Caco-2 (cell line): ENCODE results near the gene CRPPA. TPM values are rescaled to one million over a fixed set of nuclear protein-coding genes. Genes with fewer than 3 reads are reported as not detected.

ENCODE experiments used
- BruUV-seq: library from RNA; stranded (reverse); fragments of 400-500 nt; replicated peaks from 2 replicates; lab custom pipeline; 2021; lab: Mats Ljungman, UMichigan
- CTCF ChIA-PET: fragments of 300-600 bp; sonication (Branson Sonifier 250); formaldehyde crosslinking; loops from one replicate; lab custom pipeline; 2022; ENCODE audit warnings: antibody characterized with exemption; lab: Charles Lee
- POLR2A ChIA-PET: fragments of 300-600 bp; sonication (Branson Sonifier 250); formaldehyde crosslinking; loops from one replicate; lab custom pipeline; 2022; ENCODE audit warnings: antibody characterized with exemption; lab: Charles Lee
- DNase-seq, 2 experiments: peaks; one replicate each; pipeline versions ENCODE4 v3.0.0 to v3.0.0-alpha.2; 2020 to 2022
- H3K27me3 ChIP-seq: replicated peaks from 2 replicates; pipeline ENCODE4 v1.6.0; 2011; ENCODE audit warnings: low read length; ENCODE audit not compliant: control insufficient read depth, insufficient read depth
- H3K36me3 ChIP-seq: 2 replicates; pipeline ENCODE4 v1.5.1; 2011; ENCODE audit warnings: low read length; ENCODE audit not compliant: control insufficient read depth, insufficient read depth
- H3K4me1 ChIP-seq: fragments of 250-450 bp; sonication (Bioruptor Pico); 2 replicates; pipeline ENCODE4 v1.5.1; 2020; ENCODE audit warnings: mild to moderate bottlenecking
- H3K4me3 ChIP-seq: 2 replicates; pipeline ENCODE4 v1.5.1; 2011; ENCODE audit warnings: low read depth, mild to moderate bottlenecking, control low read depth, low read length
- H3K9me3 ChIP-seq: fragments of 250-450 bp; sonication (Bioruptor Pico); 2 replicates; pipeline ENCODE4 v1.5.1; 2020; ENCODE audit warnings: mild to moderate bottlenecking, moderate library complexity
- H3K27ac Mint-ChIP-seq: one replicate; pipeline ENCODE4 v1.8.0; 2022; ENCODE audit warnings: mixed read lengths; ENCODE audit not compliant: unreplicated experiment
- H3K27me3 Mint-ChIP-seq: one replicate; pipeline ENCODE4 v1.8.0; 2022; ENCODE audit warnings: mixed read lengths; ENCODE audit not compliant: insufficient read depth, unreplicated experiment
- H3K36me3 Mint-ChIP-seq: one replicate; pipeline ENCODE4 v1.8.0; 2022; ENCODE audit warnings: mild to moderate bottlenecking, mixed read lengths; ENCODE audit not compliant: insufficient read depth, unreplicated experiment
- H3K4me1 Mint-ChIP-seq: one replicate; pipeline ENCODE4 v1.8.0; 2022; ENCODE audit warnings: low read depth, mixed read lengths; ENCODE audit not compliant: unreplicated experiment
- H3K4me3 Mint-ChIP-seq: one replicate; pipeline ENCODE4 v1.8.0; 2022; ENCODE audit warnings: mild to moderate bottlenecking, moderate library complexity, mixed read lengths; ENCODE audit not compliant: unreplicated experiment
- H3K9me3 Mint-ChIP-seq: one replicate; pipeline ENCODE4 v1.8.0; 2022; ENCODE audit warnings: mixed read lengths; ENCODE audit not compliant: unreplicated experiment
- intact Hi-C: fragments of 100-400 bp; cut with micrococcal nuclease; formaldehyde crosslinking; loops from one replicate; pipeline ENCODE4 v1.10.0; 2022; ENCODE audit not compliant: unreplicated experiment
- total RNA-seq: library from RNA; stranded (reverse); gene quantifications from 2 replicates; pipeline ENCODE4 v1.2.3, GENCODE V29; 2022
- TF ChIP-seq, protein P1 (sequence below), 2 experiments: fragments of 200-600 bp in 1 of 2; IDR thresholded peaks; 1 replicate in 1 of 2; 2 replicates in 1 of 2; pipeline versions ENCODE4 v1.5.1 to v1.8.0; 2011 to 2022; ENCODE audit warnings: antibody characterized with exemption in 1 of 2, control low read depth in 1 of 2, inconsistent platforms in 1 of 2, low read depth in 1 of 2, low read length in 1 of 2, mild to moderate bottlenecking in 1 of 2, moderate library complexity in 1 of 2; ENCODE audit not compliant: insufficient read depth in 1 of 2, severe bottlenecking in 1 of 2, unreplicated experiment in 1 of 2

Gene CRPPA
- total RNA-seq, 1 experiment from 2014 or later: 7.3 TPM

DNA sequence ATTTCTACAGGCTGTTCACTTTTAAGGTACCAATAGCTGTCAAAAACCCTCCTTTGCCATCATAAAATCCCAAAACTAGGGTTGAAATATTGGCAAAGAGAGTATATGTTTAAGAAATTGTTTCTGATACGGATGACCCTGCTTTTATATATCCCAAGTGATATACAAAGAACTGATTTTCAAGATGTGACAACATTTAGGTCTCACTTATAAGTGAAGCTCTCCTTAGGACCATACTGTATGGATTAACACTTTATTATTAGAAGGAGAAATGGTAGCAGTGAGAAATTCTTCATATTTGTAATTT is 11.0 kb upstream of the CRPPA start:
- no peaks in the 10 kb centered on the region for H3K9me3 ChIP-seq
- ChIA-PET POLR2A (no interaction called here), CTCF (interaction anchor here (4.5 kb wide), 1 partner anchor 133 kb away, joined by 48 read pairs; no protein-coding TSS in a partner anchor)
- DNase-seq: no peak
- H3K27ac Mint-ChIP-seq: no peak overlapping the region
- H3K4me3 Mint-ChIP-seq: no peak overlapping the region
- no peaks in the 10 kb centered on the region for H3K9me3 Mint-ChIP-seq
- TF ChIP-seq, protein P1, sequence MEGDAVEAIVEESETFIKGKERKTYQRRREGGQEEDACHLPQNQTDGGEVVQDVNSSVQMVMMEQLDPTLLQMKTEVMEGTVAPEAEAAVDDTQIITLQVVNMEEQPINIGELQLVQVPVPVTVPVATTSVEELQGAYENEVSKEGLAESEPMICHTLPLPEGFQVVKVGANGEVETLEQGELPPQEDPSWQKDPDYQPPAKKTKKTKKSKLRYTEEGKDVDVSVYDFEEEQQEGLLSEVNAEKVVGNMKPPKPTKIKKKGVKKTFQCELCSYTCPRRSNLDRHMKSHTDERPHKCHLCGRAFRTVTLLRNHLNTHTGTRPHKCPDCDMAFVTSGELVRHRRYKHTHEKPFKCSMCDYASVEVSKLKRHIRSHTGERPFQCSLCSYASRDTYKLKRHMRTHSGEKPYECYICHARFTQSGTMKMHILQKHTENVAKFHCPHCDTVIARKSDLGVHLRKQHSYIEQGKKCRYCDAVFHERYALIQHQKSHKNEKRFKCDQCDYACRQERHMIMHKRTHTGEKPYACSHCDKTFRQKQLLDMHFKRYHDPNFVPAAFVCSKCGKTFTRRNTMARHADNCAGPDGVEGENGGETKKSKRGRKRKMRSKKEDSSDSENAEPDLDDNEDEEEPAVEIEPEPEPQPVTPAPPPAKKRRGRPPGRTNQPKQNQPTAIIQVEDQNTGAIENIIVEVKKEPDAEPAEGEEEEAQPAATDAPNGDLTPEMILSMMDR (IDR thresholded peaks at IDR 0.05; ENCODE audit: insufficient read depth in 1 of 2, low read depth in 1 of 2, low read length in 1 of 2, severe bottlenecking in 1 of 2, unreplicated experiment in 1 of 2): peak in 1 of 2 experiments; percentile 10
- H3K36me3 ChIP-seq: no peaks in the 10 kb centered on the region
- no peak overlapping the region for H3K4me3 ChIP-seq
- peaks cover 13% of the 10 kb centered on the region; the same call in 1 of the 2 replicates for H3K4me1 ChIP-seq
- no peaks in the 10 kb centered on the region for H3K27me3 ChIP-seq
- H3K27me3 Mint-ChIP-seq: no peaks in the 10 kb centered on the region
- H3K36me3 Mint-ChIP-seq: no peaks in the 10 kb centered on the region
- H3K4me1 Mint-ChIP-seq: peaks cover 12% of the 10 kb centered on the region
- no TSS peak for BruUV-seq
- intact Hi-C loops: loop anchor here (1.0 to 5.0 kb wide), 6 partner anchors 100 to 354 kb away; no protein-coding TSS in a partner anchor

DNA sequence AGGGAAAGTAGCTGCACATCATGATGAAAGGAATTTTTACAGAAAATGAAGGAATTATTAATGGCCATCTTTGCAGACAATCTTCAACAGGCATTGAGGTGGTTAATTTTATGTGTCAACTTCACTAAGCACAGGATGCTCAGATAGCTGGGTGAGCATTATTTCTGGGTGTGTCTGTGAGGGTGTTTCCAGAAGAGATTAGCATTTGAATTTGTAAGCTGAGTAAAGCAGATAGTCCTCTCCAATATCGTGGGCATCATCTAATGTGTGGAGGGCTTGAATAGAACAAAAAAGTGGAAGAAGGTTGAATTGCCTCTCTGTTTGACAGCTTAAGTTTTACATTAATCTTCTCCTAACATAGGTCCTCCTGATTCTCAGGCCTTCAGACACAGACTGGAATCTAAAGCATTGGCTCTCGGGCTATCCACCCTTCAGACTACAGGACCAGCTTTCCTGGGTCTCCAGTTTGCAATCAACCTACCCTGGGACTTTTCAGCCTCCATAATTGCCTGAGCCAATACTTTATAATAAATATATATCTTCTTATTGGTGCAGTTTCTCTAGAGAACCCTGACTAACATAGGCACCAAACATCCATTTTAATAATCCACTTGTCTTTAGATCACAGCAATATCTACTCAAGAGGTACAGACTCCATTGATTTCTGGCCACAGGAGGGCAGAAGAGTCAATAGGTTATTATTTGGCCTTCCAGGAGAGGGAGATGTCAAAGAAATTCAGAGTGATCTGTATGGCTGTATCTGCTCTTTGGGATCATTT is 10.5 kb upstream of the CRPPA start:
- Mint-ChIP-seq H3K9me3 (no peaks in the 10 kb centered on the region), H3K4me1 (peaks cover 12% of the 10 kb centered on the region), H3K27ac (no peak overlapping the region), H3K27me3 (no peaks in the 10 kb centered on the region), H3K36me3 (no peaks in the 10 kb centered on the region), H3K4me3 (no peak overlapping the region)
- Histone ChIP-seq H3K9me3 (no peaks in the 10 kb centered on the region), H3K36me3 (no peaks in the 10 kb centered on the region), H3K4me1 (peaks cover 13% of the 10 kb centered on the region; the same call in 1 of the 2 replicates), H3K4me3 (no peak overlapping the region), H3K27me3 (no peaks in the 10 kb centered on the region)
- intact Hi-C loops: loop anchor here (1.0 to 5.0 kb wide), 6 partner anchors 100 to 354 kb away; no protein-coding TSS in a partner anchor
- BruUV-seq: no TSS peak
- DNase-seq: peak; percentile 50 to 69
- ChIA-PET CTCF (interaction anchor here (0.9 to 4.5 kb wide), 3 partner anchors 111 to 134 kb away, joined by 3 to 48 read pairs (median 6); no protein-coding TSS in a partner anchor), POLR2A (no interaction called here)
- TF ChIP-seq, protein P1 (IDR thresholded peaks at IDR 0.05; ENCODE audit: insufficient read depth in 1 of 2, low read depth in 1 of 2, low read length in 1 of 2, severe bottlenecking in 1 of 2, unreplicated experiment in 1 of 2): peak; percentile 72 to 79

DNA sequence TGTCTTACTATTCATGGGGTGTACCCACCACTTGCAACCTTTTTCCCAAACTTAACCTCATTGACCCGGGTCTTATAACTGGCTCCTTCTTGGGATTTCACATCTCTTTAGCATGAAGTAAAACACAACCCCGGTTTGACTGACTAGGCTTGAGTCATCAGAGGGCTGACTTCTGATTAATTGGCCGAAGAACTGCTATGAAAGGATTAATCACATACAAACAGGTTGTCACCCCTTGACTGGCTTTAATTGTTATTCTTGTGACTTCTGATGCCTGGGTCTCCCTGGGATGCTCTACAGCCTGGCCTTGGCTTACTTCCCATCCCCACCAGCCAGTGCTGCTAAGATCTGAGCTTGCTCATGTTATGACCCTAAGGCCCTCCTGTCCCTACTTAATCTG is 8.8 kb upstream of the CRPPA start:
- H3K9me3 Mint-ChIP-seq: no peaks in the 10 kb centered on the region
- no peaks in the 10 kb centered on the region for H3K36me3 Mint-ChIP-seq
- CTCF ChIA-PET: interaction anchor here (1.7 to 4.5 kb wide), 2 partner anchors 112 to 135 kb away, joined by 6 to 48 read pairs; no protein-coding TSS in a partner anchor
- Histone ChIP-seq H3K9me3 (no peaks in the 10 kb centered on the region), H3K36me3 (no peaks in the 10 kb centered on the region), H3K4me1 (peaks cover 13% of the 10 kb centered on the region; the same call in 1 of the 2 replicates), H3K27me3 (no peaks in the 10 kb centered on the region), H3K4me3 (no peak overlapping the region)
- H3K27ac Mint-ChIP-seq: no peak overlapping the region
- POLR2A ChIA-PET: no interaction called here
- DNase-seq: no peak
- intact Hi-C loops: loop anchor here (5.0 kb wide), 1 partner anchor 267 kb away; no protein-coding TSS in a partner anchor
- H3K4me1 Mint-ChIP-seq: peaks cover 12% of the 10 kb centered on the region
- no peaks in the 10 kb centered on the region for H3K27me3 Mint-ChIP-seq
- TF ChIP-seq, protein P1 (IDR thresholded peaks at IDR 0.05; ENCODE audit: insufficient read depth in 1 of 2, low read depth in 1 of 2, low read length in 1 of 2, severe bottlenecking in 1 of 2, unreplicated experiment in 1 of 2): no peak
- BruUV-seq: no TSS peak
- no peak overlapping the region for H3K4me3 Mint-ChIP-seq
